Superior temporal gyrus (tissue), 1 donor: ENCODE results near the gene PDE6D.
"Not testable (repeated sequence)": the region's sequence is repeated elsewhere in the genome, so short reads cannot be mapped to it uniquely, and the experiment has no call there.

Experiments
- DNase-seq: peaks from one replicate; pipeline ENCODE4 v3.0.0-alpha.2; 2016; ENCODE audit errors: extremely low spot score

Gene PDE6D

GRCh38 chr2:231720292-231720986, 60.6 kb downstream of the PDE6D start:
- DNase-seq, result no peak

- DNase-seq, result no peak
These were observed 62.3 kb downstream of the PDE6D start for GRCh38 chr2:231718799-231719198.

GRCh38 chr2:231717281-231718171, 63.6 kb downstream of the PDE6D start:
- DNase-seq, result no peak

GRCh38 chr2:231716666-231717280, 64.3 kb downstream of the PDE6D start:
- no peak for DNase-seq

GRCh38 chr2:231715988-231716616, 65.0 kb downstream of the PDE6D start:
- DNase-seq, result no peak

GRCh38 chr2:231715499-231715837, 65.6 kb downstream of the PDE6D start:
- DNase-seq, result no peak

- peak; percentile 90 for DNase-seq
These were observed 66.2 kb downstream of the PDE6D start for GRCh38 chr2:231714639-231715498.

GRCh38 chr2:231713730-231714638, 67.1 kb downstream of the PDE6D start:
- DNase-seq, result peak; percentile 87

GRCh38 chr2:231713406-231713729, 67.7 kb downstream of the PDE6D start:
- DNase-seq, result not testable (repeated sequence)

- DNase-seq, result not testable (repeated sequence)
These were observed 68.5 kb downstream of the PDE6D start for GRCh38 chr2:231712451-231713021.

- no peak for DNase-seq
These were observed 69.2 kb downstream of the PDE6D start for GRCh38 chr2:231711677-231712450.

GRCh38 chr2:231710799-231711676, 70.0 kb downstream of the PDE6D start:
- peak; percentile 53 for DNase-seq

GRCh38 chr2:231709981-231710798, 70.9 kb downstream of the PDE6D start:
- peak; percentile 78 for DNase-seq

- peak; percentile 53 for DNase-seq
These were observed 71.5 kb downstream of the PDE6D start for GRCh38 chr2:231709636-231709980.

- no peak for DNase-seq
These were observed 72.1 kb downstream of the PDE6D start for GRCh38 chr2:231708773-231709635.
